HepG2 (cell line): ENCODE results near the gene TMCO6.

Experiments
- CBX2 ChIP-seq, 2 experiments: fragments of 200-600 bp in 1 of 2; sonication (generic); formaldehyde crosslinking in 1 of 2; IDR thresholded peaks; 2 replicates each; pipeline versions ENCODE4 v1.7.0 to v1.8.1; 2018 to 2022; ENCODE audit warnings: low read depth in 2 of 2, low read length in 1 of 2, mild to moderate bottlenecking in 1 of 2, missing genetic modification reagents in 1 of 2
- CTCF ChIP-seq: sonication (generic); formaldehyde crosslinking; IDR thresholded peaks from 2 replicates; pipeline ENCODE4 v1.5.0; 2020; ENCODE audit warnings: mild to moderate bottlenecking, missing genetic modification reagents, moderate library complexity
- MNT ChIP-seq: fragments of 450-650 bp; IDR thresholded peaks from 2 replicates; pipeline ENCODE4 v1.6.1; 2016
- RFX5 ChIP-seq: IDR thresholded peaks from 2 replicates; pipeline ENCODE4 v1.6.1; 2011; ENCODE audit warnings: low read depth, low read length, improper control_type of control experiment
- ZNF124 ChIP-seq: sonication (generic); formaldehyde crosslinking; IDR thresholded peaks from 2 replicates; pipeline ENCODE4 v1.4.0; 2020; ENCODE audit warnings: missing genetic modification reagents

- TF ChIP-seq CTCF (no peak), CBX2 (IDR thresholded peaks at IDR 0.05; ENCODE audit: low read depth, low read length) (no peak), CBX2 (CRISPR knock-in tag; IDR thresholded peaks at IDR 0.05; ENCODE audit: low read depth) (no peak), MNT (no peak), ZNF124 (CRISPR knock-in tag) (no peak), RFX5 (no peak)
Measured at GRCh38 chr5:140631831-140632365, 7.4 kb upstream of the TMCO6 start.
